GM18867 (cell line): ENCODE data around the gene C13orf42.
"Not testable (repeated sequence)": the region's sequence is repeated elsewhere in the genome, so short reads cannot be mapped to it uniquely, and the experiment has no call there.

ENCODE experiments used
- ATAC-seq: cut with Tn5 transposase; IDR thresholded peaks from one replicate; pipeline ENCODE4 v1.9.1; 2021; ENCODE audit warnings: mild to moderate bottlenecking, moderate library complexity; ENCODE audit not compliant: unreplicated experiment

C13orf42 gene

GRCh38 chr13:51122868-51123566 is 11.9 kb upstream of the C13orf42 start:
- no peak for ATAC-seq

- not testable (repeated sequence) for ATAC-seq
These were observed 9.8 kb upstream of the C13orf42 start for GRCh38 chr13:51120873-51121272.

- ATAC-seq: no peak
These were observed 7.8 kb upstream of the C13orf42 start for GRCh38 chr13:51118809-51119431.

- ATAC-seq: no peak
These were observed 2.9 kb upstream of the C13orf42 start for GRCh38 chr13:51113969-51114368.

GRCh38 chr13:51113186-51113881 is 2.3 kb upstream of the C13orf42 start:
- no peak for ATAC-seq

GRCh38 chr13:51112771-51113170 is 1.7 kb upstream of the C13orf42 start:
- ATAC-seq: no peak

- ATAC-seq: no peak
These were observed 923 bp upstream of the C13orf42 start for GRCh38 chr13:51111997-51112396.

- no peak for ATAC-seq
These were observed 3.1 kb downstream of the C13orf42 start for GRCh38 chr13:51107996-51108395.

- no peak for ATAC-seq
These were observed 6.0 kb downstream of the C13orf42 start for GRCh38 chr13:51105046-51105445.

GRCh38 chr13:51101636-51102235 is 9.3 kb downstream of the C13orf42 start:
- ATAC-seq: no peak

- ATAC-seq: no peak
These were observed 13.6 kb downstream of the C13orf42 start for GRCh38 chr13:51097353-51098043.

- ATAC-seq: no peak
These were observed 14.9 kb downstream of the C13orf42 start for GRCh38 chr13:51096131-51096530.

- no peak for ATAC-seq
These were observed 17.5 kb downstream of the C13orf42 start for GRCh38 chr13:51093574-51093973.

GRCh38 chr13:51091839-51092238 is 19.2 kb downstream of the C13orf42 start:
- ATAC-seq: no peak

GRCh38 chr13:51083706-51084105 is 27.4 kb downstream of the C13orf42 start:
- no peak for ATAC-seq

GRCh38 chr13:51080478-51081065 is 30.5 kb downstream of the C13orf42 start:
- ATAC-seq: not testable (repeated sequence)

GRCh38 chr13:51071493-51071892 is 39.6 kb downstream of the C13orf42 start:
- ATAC-seq: no peak

GRCh38 chr13:51070005-51070649 is 40.9 kb downstream of the C13orf42 start:
- peak; percentile 84 for ATAC-seq

GRCh38 chr13:51068501-51068900 is 42.6 kb downstream of the C13orf42 start:
- no peak for ATAC-seq

- no peak for ATAC-seq
These were observed 43.4 kb downstream of the C13orf42 start for GRCh38 chr13:51067706-51068105.
